D721Med (cell line): Measurements from ENCODE around the gene LAG3.

Experiments
- DNase-seq: peaks from one replicate; pipeline ENCODE4 v3.0.0; 2011; ENCODE audit warnings: low spot score; ENCODE audit not compliant: insufficient read length
- FAIRE-seq: peaks from 2 replicates; lab custom pipeline; 2011; peaks lifted over from hg19 to GRCh38; lab: Jason Lieb, UNC
- TF ChIP-seq, protein P1 (sequence below): IDR thresholded peaks from 2 replicates; pipeline ENCODE4 v1.5.1; 2012; ENCODE audit warnings: mild to moderate bottlenecking, control low read depth; ENCODE audit not compliant: insufficient read depth; ENCODE audit errors: missing control alignments

LAG3 gene

GRCh38 chr12:6747216-6747615 is 25.1 kb upstream of the LAG3 start:
- no peak for FAIRE-seq
- no peak for DNase-seq
- TF ChIP-seq, protein P1, sequence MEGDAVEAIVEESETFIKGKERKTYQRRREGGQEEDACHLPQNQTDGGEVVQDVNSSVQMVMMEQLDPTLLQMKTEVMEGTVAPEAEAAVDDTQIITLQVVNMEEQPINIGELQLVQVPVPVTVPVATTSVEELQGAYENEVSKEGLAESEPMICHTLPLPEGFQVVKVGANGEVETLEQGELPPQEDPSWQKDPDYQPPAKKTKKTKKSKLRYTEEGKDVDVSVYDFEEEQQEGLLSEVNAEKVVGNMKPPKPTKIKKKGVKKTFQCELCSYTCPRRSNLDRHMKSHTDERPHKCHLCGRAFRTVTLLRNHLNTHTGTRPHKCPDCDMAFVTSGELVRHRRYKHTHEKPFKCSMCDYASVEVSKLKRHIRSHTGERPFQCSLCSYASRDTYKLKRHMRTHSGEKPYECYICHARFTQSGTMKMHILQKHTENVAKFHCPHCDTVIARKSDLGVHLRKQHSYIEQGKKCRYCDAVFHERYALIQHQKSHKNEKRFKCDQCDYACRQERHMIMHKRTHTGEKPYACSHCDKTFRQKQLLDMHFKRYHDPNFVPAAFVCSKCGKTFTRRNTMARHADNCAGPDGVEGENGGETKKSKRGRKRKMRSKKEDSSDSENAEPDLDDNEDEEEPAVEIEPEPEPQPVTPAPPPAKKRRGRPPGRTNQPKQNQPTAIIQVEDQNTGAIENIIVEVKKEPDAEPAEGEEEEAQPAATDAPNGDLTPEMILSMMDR, result no peak

DNA sequence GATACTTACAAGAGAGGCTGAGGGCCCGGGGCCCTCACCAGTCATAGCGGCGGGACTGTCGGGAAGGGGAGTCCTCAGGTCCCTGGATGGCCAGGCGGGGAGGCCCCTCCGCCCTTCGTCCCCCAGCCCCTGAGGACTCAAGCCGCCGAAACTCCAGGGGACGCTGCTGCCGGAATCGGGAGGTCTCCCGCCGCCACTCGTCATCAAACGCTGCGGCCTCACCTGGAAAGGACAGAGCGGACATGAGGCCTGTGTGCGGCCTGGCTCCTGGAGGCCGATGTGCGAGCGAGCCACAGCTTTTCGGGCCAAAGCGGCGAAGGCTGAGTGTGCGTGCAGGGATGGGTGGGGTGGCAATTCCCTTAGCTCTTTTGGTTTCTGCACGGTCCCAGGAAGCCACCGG is 23.6 kb upstream of the LAG3 start:
- no peak for FAIRE-seq
- DNase-seq, result no peak

DNA sequence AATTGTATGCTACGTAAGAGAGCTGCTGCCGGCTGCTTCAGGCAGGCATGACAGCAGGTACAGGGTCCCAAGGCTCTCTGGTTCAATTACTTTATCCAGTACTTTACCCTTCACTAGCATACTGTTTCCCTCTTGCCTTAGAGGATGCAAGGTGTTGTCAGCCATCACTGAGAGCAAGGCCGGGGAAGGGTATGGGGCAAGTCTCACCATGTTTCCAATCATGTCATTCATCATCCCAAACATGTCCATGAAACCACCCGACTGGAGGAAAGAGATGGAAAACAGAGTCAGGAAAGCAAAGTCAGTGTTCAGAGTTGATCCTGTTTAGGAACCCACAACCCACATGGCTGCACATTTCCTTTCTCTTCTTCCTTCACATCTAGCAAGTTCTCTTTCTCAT is 21.8 kb upstream of the LAG3 start:
- no peak for FAIRE-seq
- no peak for DNase-seq
- TF ChIP-seq, protein P1, result no peak

More for the DNA sequence above, 23.6 kb upstream of the LAG3 start:
- TF ChIP-seq, protein P1, result no peak

- DNase-seq, result no peak
- no peak for FAIRE-seq
- TF ChIP-seq, protein P1, result no peak
Measured at GRCh38 chr12:6751767-6752166, 20.6 kb upstream of the LAG3 start.

DNA sequence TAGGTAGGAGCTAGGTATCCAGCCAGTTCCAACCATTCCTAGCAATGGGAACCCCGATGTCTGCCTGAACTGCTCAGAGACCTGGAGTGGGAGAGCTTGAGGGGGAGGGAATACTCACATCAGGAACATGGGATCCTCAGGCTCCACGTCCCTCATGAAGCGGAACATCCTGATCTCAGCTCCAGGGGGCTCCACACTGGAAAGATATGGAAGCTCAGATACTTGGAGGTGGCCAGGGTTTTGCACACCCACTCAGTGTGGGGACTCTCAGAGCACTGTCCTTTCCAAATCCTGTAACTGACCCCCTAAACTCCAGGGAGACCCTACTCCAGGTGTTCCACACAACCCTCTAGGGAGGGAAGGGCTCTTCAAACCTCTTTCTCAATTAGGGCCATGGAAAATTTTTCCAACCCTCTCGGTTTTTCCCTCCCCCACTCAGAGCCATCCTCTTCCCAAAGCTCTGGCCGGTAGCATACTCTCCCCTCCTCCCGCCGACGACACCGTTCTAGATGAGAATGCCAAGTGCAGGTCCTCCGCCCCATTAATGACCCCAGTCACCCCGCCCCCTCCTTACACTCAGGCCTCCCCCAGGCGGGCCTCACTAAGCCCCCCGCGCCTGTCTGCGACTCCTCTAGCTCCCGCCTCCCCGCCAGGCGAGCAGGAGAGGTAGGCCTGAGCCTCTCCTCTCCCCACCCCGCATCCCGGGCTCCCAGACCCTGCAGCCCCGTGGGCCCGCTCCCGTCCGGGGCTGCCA is 20.0 kb upstream of the LAG3 start:
- DNase-seq, result no peak
- TF ChIP-seq, protein P1, result peak; percentile 26
- FAIRE-seq, result no peak

- peak; percentile 94 for DNase-seq
- no peak for FAIRE-seq
- TF ChIP-seq, protein P1, result peak; percentile 91
Measured at GRCh38 chr12:6752921-6753771, 19.2 kb upstream of the LAG3 start, which contains the start of gene MLF2. TSS of gene MLF2 (minus strand) at chr12:6753141. CDS start at chr12:6752334, 807 bp downstream.
